HAP-1 (cell line): ENCODE results near the gene SETD3.

Source experiments
- DNase-seq, 2 experiments: peaks; one replicate each; pipeline ENCODE4 v3.0.0-alpha.2; 2016 to 2020; ENCODE audit warnings: low spot score in 2 of 2
- H3K27me3 ChIP-seq: fragments of 250-450 bp; sonication (Bioruptor Pico); 2 replicates; pipeline ENCODE4 v1.5.1; 2020; ENCODE audit warnings: low read depth, mild to moderate bottlenecking, moderate library complexity
- H3K36me3 ChIP-seq: fragments of 250-450 bp; sonication (Bioruptor Pico); replicated peaks from 2 replicates; pipeline ENCODE4 v1.5.1; 2020; ENCODE audit warnings: mild to moderate bottlenecking
- H3K4me1 ChIP-seq: fragments of 250-450 bp; sonication (Bioruptor Pico); 2 replicates; pipeline ENCODE4 v1.5.1; 2020; ENCODE audit warnings: mild to moderate bottlenecking
- H3K4me3 ChIP-seq: fragments of 250-450 bp; sonication (Bioruptor Pico); 2 replicates; pipeline ENCODE4 v1.5.1; 2020; ENCODE audit warnings: mild to moderate bottlenecking, moderate library complexity
- H3K9me3 ChIP-seq: fragments of 250-450 bp; sonication (Bioruptor Pico); 2 replicates; pipeline ENCODE4 v1.5.1; 2020; ENCODE audit warnings: mild to moderate bottlenecking, moderate library complexity
- in situ Hi-C: fragments of 300-500 bp; cut with MboI; formaldehyde crosslinking; loops from 3 replicates; pipeline ENCODE4 v1.14.3; 2020; ENCODE audit warnings: low sequenced_read_pairs, inconsistent platforms, mixed read lengths

Gene SETD3

DNA sequence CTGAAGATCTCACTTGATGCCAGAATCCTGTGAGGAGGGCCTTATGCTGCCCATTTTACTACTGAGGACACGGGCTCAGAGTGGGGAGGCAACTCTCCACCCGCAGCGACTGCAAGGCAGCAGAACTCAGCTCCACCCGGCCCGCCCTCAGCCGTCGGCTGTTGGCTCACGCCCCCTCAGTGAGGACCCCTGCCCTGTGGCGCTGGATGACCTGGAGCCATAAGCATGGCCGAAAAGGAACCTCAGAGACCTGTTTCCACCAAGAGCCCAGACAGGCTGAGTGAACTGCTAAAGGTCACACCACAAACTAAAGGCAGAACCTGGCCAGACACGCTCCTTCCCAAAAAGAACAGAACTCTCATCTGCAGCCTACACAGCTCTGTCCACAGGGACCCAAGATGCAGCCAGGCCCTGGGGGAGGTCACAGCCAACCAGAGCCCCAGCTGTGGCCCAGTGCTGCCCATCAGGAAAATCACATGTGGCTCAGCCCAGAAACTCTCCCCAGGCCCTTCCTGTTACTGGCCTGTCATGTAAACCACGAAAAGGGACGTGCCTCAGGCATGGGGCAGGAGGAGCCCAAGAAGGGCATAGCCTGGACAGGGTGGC is 33.4 kb upstream of the SETD3 start:
- H3K36me3 ChIP-seq, result peaks cover 25% of the 10 kb centered on the region
- DNase-seq, result peak in 1 of 2 experiments; percentile 8

GRCh38 chr14:99513183-99513694 is 32.6 kb upstream of the SETD3 start:
- DNase-seq, result peak in 1 of 2 experiments; percentile 7
- Histone ChIP-seq H3K9me3 (no peaks in the 10 kb centered on the region), H3K36me3 (peaks cover 34% of the 10 kb centered on the region), H3K4me1 (no peaks in the 10 kb centered on the region), H3K27me3 (no peaks in the 10 kb centered on the region), H3K4me3 (no peak overlapping the region)
- in situ Hi-C loops, result no loop called here

More for the DNA sequence above, 33.4 kb upstream of the SETD3 start:
- no peaks in the 10 kb centered on the region for H3K4me1 ChIP-seq
- H3K9me3 ChIP-seq, result no peaks in the 10 kb centered on the region
- no peak overlapping the region for H3K4me3 ChIP-seq
- in situ Hi-C loops, result no loop called here
- no peaks in the 10 kb centered on the region for H3K27me3 ChIP-seq

- peak in 1 of 2 experiments; percentile 6 for DNase-seq
- in situ Hi-C loops, result no loop called here
- no peaks in the 10 kb centered on the region for H3K4me1 ChIP-seq
- H3K36me3 ChIP-seq, result peaks cover 38% of the 10 kb centered on the region
- no peak overlapping the region for H3K4me3 ChIP-seq
- H3K27me3 ChIP-seq, result no peaks in the 10 kb centered on the region
- H3K9me3 ChIP-seq, result no peaks in the 10 kb centered on the region
Observed at GRCh38 chr14:99512571-99513182, 32.0 kb upstream of the SETD3 start.

GRCh38 chr14:99512110-99512449 is 31.4 kb upstream of the SETD3 start:
- H3K4me1 ChIP-seq, result no peaks in the 10 kb centered on the region
- no peaks in the 10 kb centered on the region for H3K27me3 ChIP-seq
- H3K4me3 ChIP-seq, result no peak overlapping the region
- H3K36me3 ChIP-seq, result peaks cover 44% of the 10 kb centered on the region
- in situ Hi-C loops, result no loop called here
- no peaks in the 10 kb centered on the region for H3K9me3 ChIP-seq
- DNase-seq, result no peak

DNA sequence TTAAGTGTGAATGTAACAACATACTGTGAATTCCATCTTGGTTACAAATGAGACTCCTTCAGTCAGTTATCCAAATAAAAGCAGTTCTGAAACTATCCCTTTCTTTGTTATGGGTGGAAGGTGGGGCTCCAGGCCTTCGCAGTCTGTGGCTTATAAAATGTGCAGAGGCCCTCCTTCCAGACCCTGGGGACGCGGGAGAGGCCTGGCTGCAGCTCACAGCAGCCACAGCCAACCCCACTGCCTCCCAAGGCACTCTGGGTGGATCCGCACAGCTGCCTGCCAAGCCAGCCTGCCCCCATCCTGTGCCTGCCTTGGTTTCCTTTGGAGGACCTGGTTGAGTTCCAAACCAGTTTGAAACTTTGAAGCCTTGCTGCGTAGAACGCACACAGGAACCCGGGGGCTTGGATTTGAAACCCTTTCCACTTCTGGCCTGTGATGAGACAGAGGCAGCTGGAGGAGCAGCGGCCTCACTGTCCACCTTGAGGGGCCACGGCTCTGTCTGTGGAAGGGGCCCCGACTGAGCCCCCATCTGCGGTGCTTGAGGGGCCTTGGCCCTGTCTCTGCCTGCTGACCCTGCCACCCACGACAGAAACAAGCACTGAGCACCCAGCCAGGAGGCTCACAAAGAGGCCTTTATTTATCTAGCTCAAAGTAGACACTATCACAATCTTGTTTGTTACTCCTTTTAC is 30.9 kb upstream of the SETD3 start:
- peaks cover 49% of the 10 kb centered on the region for H3K36me3 ChIP-seq
- in situ Hi-C loops, result no loop called here
- no peaks in the 10 kb centered on the region for H3K27me3 ChIP-seq
- peak in 1 of 2 experiments; percentile 51 for DNase-seq
- no peaks in the 10 kb centered on the region for H3K4me1 ChIP-seq
- H3K9me3 ChIP-seq, result no peaks in the 10 kb centered on the region
- no peak overlapping the region for H3K4me3 ChIP-seq

- H3K36me3 ChIP-seq, result peaks cover 58% of the 10 kb centered on the region
- no peak overlapping the region for H3K4me3 ChIP-seq
- H3K9me3 ChIP-seq, result no peaks in the 10 kb centered on the region
- in situ Hi-C loops, result no loop called here
- no peaks in the 10 kb centered on the region for H3K27me3 ChIP-seq
- H3K4me1 ChIP-seq, result no peaks in the 10 kb centered on the region
- peak in 1 of 2 experiments; percentile 7 for DNase-seq
Observed at GRCh38 chr14:99510556-99511139, 30.0 kb upstream of the SETD3 start.

DNA sequence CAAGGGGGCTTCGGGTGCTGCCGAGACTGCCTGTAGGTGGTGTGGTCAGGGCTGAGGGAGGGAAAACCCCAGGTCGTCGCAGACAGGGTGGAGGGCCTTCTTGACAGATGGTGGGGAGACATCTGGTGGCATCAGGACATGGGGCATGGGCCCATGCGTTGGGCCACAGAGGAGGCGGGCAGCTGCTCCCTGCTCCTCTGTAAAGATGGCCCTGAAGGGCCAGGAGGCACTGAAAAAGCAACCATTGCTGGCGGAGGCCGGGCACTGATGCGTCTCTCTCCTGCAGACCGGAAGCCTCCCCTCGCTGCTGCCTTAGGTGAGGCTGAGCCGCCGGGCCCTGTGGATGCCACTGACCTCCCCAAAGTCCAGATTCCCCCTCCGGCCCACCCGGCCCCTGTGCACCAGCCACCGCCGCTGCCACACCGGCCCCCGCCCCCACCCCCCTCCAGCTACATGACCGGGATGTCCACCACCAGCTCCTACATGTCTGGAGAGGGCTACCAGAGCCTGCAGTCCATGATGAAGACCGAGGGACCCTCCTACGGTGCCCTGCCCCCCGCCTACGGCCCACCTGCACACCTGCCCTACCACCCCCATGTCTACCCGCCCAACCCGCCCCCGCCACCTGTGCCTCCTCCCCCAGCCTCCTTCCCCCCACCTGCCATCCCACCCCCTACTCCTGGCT is 29.4 kb upstream of the SETD3 start:
- no peaks in the 10 kb centered on the region for H3K9me3 ChIP-seq
- peak in 1 of 2 experiments; percentile 6 for DNase-seq
- H3K36me3 ChIP-seq, result peaks cover 60% of the 10 kb centered on the region
- in situ Hi-C loops, result no loop called here
- no peaks in the 10 kb centered on the region for H3K27me3 ChIP-seq
- no peaks in the 10 kb centered on the region for H3K4me1 ChIP-seq
- no peak overlapping the region for H3K4me3 ChIP-seq

GRCh38 chr14:99508896-99509629 is 28.4 kb upstream of the SETD3 start:
- no peak overlapping the region for H3K4me3 ChIP-seq
- H3K27me3 ChIP-seq, result no peaks in the 10 kb centered on the region
- H3K4me1 ChIP-seq, result no peaks in the 10 kb centered on the region
- in situ Hi-C loops, result no loop called here
- no peaks in the 10 kb centered on the region for H3K9me3 ChIP-seq
- H3K36me3 ChIP-seq, result peaks cover 63% of the 10 kb centered on the region
- peak in 1 of 2 experiments; percentile 27 for DNase-seq

DNA sequence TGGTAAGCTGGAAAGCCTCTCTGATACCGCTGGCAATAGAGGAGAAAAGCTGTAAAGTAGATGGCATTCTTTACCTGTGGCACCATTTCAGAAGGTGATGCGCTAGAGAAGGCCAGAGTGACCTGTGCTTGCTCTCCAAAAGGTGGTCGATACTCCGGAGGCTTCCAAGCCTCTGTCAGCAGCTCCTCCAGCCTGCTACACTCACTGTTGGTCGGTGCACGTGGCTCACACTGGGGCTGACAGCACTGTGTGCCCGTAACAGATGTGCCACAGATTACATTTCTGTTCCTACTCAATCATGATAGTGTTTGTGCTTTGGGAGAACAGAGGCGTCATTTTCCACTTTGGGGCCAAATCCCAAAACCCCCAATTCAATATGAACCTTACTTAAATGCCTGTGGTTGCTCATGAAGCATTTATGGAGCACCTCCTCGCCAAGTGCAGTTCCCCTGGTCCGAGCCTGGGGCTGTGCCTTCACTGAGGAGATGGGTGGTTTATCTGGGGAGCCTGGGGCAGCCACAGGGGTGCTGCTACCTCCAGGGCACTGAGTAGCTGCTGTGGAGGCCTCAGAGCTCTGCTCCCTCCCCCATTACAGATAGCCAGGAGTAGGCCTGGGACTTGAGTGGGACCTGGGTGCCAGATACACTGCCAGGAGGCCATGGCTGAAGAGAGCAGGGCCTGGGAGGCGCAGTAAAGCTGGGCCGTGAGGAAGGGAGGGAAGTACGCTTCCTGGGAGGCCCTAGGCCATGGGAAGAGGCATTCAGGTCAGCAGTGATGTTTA is 27.4 kb upstream of the SETD3 start:
- no peak for DNase-seq
- Histone ChIP-seq H3K4me3 (no peak overlapping the region), H3K36me3 (peaks cover 71% of the 10 kb centered on the region), H3K27me3 (no peaks in the 10 kb centered on the region), H3K4me1 (no peaks in the 10 kb centered on the region), H3K9me3 (no peaks in the 10 kb centered on the region)
- in situ Hi-C loops, result no loop called here

DNA sequence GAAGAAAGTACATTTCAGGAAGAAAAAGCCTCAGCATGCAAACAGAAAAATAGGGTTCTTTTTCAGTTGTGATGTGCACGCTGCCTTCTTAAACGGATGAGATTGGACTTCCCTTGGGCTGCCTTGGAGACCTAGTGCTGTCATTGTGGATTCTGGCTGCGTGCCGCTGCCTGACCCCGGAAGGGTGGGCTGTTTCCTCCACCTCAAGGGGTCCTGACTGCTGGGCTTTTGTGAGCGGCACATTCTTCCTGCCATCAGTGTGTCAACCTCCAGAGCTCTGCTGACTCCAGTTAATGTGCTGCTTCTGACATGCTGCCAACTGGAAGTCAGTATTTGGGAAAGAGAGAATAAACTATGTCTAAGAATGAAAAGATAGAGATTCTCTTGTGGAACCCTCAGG is 25.6 kb upstream of the SETD3 start:
- Histone ChIP-seq H3K4me3 (no peak overlapping the region), H3K27me3 (no peaks in the 10 kb centered on the region), H3K9me3 (no peaks in the 10 kb centered on the region), H3K4me1 (no peaks in the 10 kb centered on the region), H3K36me3 (peaks cover 80% of the 10 kb centered on the region)
- DNase-seq, result no peak
- in situ Hi-C loops, result no loop called here

DNA sequence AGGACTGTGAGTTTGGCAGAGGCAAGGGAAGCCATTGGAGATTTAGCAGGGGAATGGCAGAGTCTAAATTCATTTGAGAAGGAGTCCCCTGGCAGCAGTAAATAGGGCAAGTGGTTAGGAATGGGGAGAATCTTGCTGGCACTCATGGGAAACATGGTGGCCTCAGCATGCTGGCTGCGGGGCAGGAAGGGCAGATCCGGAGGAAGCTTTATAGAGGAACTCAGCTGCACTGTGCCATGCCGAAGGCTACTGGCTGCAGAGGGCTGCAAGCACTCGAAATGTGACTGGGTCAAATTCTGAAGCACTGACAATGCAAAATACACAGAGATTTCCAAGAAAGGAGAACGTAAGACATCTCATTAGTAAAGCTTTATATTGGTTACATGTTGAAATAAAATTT is 24.4 kb upstream of the SETD3 start:
- no peak for DNase-seq
- Histone ChIP-seq H3K36me3 (peaks cover 86% of the 10 kb centered on the region), H3K4me1 (no peaks in the 10 kb centered on the region), H3K4me3 (no peak overlapping the region), H3K27me3 (no peaks in the 10 kb centered on the region), H3K9me3 (no peaks in the 10 kb centered on the region)
- in situ Hi-C loops, result no loop called here

DNA sequence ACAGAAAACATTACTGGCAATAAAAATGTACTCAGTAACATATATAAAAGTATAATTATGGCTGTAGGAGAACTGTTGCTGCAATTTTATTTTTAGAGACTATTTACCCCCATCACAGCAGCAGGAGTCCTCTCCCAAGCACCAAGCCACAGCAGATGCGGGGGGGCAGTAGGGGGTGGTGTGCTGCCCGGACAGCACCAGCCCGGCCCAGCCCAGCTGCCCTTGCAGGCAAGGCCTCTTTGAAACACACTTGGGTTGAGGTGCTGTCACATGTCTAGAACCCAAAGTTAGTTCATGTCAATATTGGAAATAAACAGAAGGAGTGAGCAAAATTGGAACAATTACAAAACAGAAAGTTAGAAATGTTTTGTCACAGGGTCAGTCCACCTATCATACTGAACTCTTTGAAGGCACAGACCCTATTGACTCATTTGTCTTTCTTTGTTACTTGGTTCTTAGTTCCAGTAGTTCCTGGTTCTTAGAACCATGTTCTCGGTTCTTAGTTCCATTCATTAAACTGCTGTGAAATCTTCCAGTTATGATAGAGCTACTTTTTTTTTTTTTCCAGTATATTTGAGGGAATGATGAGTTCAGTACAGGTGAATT is 23.3 kb upstream of the SETD3 start:
- Histone ChIP-seq H3K9me3 (no peaks in the 10 kb centered on the region), H3K4me3 (no peak overlapping the region), H3K27me3 (no peaks in the 10 kb centered on the region), H3K36me3 (peaks cover 81% of the 10 kb centered on the region), H3K4me1 (no peaks in the 10 kb centered on the region)
- DNase-seq, result no peak
- in situ Hi-C loops, result no loop called here
